Measurements from ENCODE around the gene ARHGEF28. TPM values are rescaled to one million over a fixed set of nuclear protein-coding genes. Genes with fewer than 3 reads are reported as not detected.

Gene ARHGEF28
- total and polyA plus RNA-seq, 2 of the 13 experiments (the other 11 are each of a cell fraction or from before 2014, with no cell fraction given) = 17.4 to 34.1 TPM

DNA sequence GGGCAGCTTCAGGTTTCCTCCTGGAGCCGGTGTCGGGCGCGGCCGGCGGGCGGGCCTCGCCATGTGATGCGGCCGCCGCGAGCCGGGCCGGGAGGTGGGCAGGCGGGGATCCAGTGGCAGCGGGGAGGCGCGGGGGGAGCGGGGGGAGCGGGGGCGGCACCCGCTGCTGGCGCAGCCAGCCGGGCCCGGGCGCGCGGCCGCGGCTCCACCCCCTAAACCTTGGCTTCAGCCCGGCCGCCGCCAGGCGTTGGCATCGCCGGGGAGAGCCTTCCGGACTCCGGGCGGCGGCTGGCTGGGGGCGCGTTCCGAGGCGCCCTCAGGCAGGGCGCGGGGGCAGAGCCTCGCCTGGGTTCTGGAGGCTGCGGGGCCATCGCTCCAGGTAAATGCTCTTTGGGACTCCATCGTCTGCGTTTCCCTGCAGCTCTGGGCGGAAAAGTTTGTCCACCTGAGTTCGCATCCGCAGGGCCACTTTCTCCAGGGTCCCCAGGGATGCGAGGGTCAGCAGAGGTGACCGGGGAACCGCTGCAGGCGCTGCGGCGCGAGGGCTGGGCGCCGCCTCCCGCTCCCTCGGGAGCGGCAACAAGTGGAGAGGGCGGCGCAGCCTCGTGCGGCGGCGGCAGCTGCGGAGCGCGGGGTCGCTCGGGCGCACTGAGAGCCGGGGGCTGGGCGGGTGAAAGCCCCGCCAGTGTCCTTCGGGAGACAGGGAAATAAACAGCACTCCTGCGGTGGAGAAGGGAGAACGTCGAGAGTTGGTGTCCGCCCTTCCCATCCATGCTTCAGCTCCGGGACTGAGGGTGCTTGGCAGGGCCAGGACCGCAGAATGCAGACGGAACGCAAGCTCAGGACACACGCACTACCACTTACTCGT, at the start of gene ARHGEF28 (continued):
- TF ChIP-seq, protein P1, sequence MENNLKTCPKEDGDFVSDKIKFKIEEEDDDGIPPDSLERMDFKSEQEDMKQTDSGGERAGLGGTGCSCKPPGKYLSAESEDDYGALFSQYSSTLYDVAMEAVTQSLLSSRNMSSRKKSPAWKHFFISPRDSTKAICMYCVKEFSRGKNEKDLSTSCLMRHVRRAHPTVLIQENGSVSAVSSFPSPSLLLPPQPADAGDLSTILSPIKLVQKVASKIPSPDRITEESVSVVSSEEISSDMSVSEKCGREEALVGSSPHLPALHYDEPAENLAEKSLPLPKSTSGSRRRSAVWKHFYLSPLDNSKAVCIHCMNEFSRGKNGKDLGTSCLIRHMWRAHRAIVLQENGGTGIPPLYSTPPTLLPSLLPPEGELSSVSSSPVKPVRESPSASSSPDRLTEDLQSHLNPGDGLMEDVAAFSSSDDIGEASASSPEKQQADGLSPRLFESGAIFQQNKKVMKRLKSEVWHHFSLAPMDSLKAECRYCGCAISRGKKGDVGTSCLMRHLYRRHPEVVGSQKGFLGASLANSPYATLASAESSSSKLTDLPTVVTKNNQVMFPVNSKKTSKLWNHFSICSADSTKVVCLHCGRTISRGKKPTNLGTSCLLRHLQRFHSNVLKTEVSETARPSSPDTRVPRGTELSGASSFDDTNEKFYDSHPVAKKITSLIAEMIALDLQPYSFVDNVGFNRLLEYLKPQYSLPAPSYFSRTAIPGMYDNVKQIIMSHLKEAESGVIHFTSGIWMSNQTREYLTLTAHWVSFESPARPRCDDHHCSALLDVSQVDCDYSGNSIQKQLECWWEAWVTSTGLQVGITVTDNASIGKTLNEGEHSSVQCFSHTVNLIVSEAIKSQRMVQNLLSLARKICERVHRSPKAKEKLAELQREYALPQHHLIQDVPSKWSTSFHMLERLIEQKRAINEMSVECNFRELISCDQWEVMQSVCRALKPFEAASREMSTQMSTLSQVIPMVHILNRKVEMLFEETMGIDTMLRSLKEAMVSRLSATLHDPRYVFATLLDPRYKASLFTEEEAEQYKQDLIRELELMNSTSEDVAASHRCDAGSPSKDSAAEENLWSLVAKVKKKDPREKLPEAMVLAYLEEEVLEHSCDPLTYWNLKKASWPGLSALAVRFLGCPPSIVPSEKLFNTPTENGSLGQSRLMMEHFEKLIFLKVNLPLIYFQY (CRISPR knock-in tag; IDR thresholded peaks at IDR 0.05; ENCODE audit: borderline replicate concordance) = peak; percentile 65; the same call in 1 of the 2 replicates
- TF ChIP-seq PHF5A (CRISPR knock-in tag; IDR thresholded peaks at IDR 0.05; ENCODE audit: low read depth, unreplicated experiment) = no peak
- 0 out of 2 replicates have a peak, but pooled peaks have one; percentile 23 for TF ChIP-seq NR2C2 (CRISPR knock-in tag; IDR thresholded peaks at IDR 0.05; ENCODE audit: borderline replicate concordance)
- no peak for TF ChIP-seq ZNF720 (CRISPR knock-in tag; IDR thresholded peaks at IDR 0.05)
- TF ChIP-seq ZNF17 (CRISPR knock-in tag; IDR thresholded peaks at IDR 0.05) = 0 out of 2 replicates have a peak, but pooled peaks have one; percentile 26
- TF ChIP-seq IKZF5 (CRISPR knock-in tag; IDR thresholded peaks at IDR 0.05) = no peak; the same call in 1 of the 2 replicates
- TF ChIP-seq PAX8 (CRISPR knock-in tag; IDR thresholded peaks at IDR 0.05; ENCODE audit: borderline replicate concordance) = no peak
- 0 out of 2 replicates have a peak, but pooled peaks have one; percentile 25 for TF ChIP-seq ZNF792 (CRISPR knock-in tag; IDR thresholded peaks at IDR 0.05)
- no peak for TF ChIP-seq MZF1 (CRISPR knock-in tag; IDR thresholded peaks at IDR 0.05; ENCODE audit: borderline replicate concordance)
- peak; percentile 78; the same call in 1 of the 2 replicates for TF ChIP-seq ZNF564 (CRISPR knock-in tag; IDR thresholded peaks at IDR 0.05)
- TF ChIP-seq ZNF546 (CRISPR knock-in tag; conservative IDR thresholded peaks at IDR 0.05) = peak; percentile 83; the same call in 1 of the 2 replicates
- peak; percentile 33; the same call in 1 of the 2 replicates for TF ChIP-seq ZMYM4 (CRISPR knock-in tag; IDR thresholded peaks at IDR 0.05)
- TF ChIP-seq, protein P2, sequence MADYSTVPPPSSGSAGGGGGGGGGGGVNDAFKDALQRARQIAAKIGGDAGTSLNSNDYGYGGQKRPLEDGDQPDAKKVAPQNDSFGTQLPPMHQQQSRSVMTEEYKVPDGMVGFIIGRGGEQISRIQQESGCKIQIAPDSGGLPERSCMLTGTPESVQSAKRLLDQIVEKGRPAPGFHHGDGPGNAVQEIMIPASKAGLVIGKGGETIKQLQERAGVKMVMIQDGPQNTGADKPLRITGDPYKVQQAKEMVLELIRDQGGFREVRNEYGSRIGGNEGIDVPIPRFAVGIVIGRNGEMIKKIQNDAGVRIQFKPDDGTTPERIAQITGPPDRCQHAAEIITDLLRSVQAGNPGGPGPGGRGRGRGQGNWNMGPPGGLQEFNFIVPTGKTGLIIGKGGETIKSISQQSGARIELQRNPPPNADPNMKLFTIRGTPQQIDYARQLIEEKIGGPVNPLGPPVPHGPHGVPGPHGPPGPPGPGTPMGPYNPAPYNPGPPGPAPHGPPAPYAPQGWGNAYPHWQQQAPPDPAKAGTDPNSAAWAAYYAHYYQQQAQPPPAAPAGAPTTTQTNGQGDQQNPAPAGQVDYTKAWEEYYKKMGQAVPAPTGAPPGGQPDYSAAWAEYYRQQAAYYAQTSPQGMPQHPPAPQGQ (CRISPR knock-in tag; IDR thresholded peaks at IDR 0.05; ENCODE audit: borderline replicate concordance) = no peak
- peak; percentile 83 for TF ChIP-seq ASH2L (IDR thresholded peaks at IDR 0.05; ENCODE audit: insufficient read length, low read depth, low read length)
- no peak for TF ChIP-seq RFX5 (IDR thresholded peaks at IDR 0.05; ENCODE audit: low read depth, low read length)
- TF ChIP-seq, protein P3, sequence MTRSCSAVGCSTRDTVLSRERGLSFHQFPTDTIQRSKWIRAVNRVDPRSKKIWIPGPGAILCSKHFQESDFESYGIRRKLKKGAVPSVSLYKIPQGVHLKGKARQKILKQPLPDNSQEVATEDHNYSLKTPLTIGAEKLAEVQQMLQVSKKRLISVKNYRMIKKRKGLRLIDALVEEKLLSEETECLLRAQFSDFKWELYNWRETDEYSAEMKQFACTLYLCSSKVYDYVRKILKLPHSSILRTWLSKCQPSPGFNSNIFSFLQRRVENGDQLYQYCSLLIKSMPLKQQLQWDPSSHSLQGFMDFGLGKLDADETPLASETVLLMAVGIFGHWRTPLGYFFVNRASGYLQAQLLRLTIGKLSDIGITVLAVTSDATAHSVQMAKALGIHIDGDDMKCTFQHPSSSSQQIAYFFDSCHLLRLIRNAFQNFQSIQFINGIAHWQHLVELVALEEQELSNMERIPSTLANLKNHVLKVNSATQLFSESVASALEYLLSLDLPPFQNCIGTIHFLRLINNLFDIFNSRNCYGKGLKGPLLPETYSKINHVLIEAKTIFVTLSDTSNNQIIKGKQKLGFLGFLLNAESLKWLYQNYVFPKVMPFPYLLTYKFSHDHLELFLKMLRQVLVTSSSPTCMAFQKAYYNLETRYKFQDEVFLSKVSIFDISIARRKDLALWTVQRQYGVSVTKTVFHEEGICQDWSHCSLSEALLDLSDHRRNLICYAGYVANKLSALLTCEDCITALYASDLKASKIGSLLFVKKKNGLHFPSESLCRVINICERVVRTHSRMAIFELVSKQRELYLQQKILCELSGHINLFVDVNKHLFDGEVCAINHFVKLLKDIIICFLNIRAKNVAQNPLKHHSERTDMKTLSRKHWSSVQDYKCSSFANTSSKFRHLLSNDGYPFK (CRISPR knock-in tag; IDR thresholded peaks at IDR 0.05; ENCODE audit: borderline replicate concordance) = 0 out of 2 replicates have a peak, but pooled peaks have one; percentile 28
